Astrocyte (in vitro differentiated cells and primary cell): ENCODE measurements around the gene TLE1. TPM values are rescaled to one million over a fixed set of nuclear protein-coding genes. Genes with fewer than 3 reads are reported as not detected.

Experiments
- DNase-seq: peaks from one replicate; pipeline ENCODE4 v3.0.0-alpha.2; 2010; ENCODE audit warnings: low read depth
- FAIRE-seq: peaks from 2 replicates; lab custom pipeline; 2011; peaks lifted over from hg19 to GRCh38; lab: Jason Lieb, UNC
- H2AFZ ChIP-seq: 2 replicates; pipeline ENCODE4 v1.6.0; 2012; ENCODE audit warnings: low read depth, low read length, inconsistent platforms
- H3K27ac ChIP-seq: 2 replicates; pipeline ENCODE4 v1.5.1; 2011; ENCODE audit warnings: low read depth, low read length, inconsistent platforms
- H3K27me3 ChIP-seq: 2 replicates; pipeline ENCODE4 v1.6.0; 2011; ENCODE audit warnings: low read length, inconsistent platforms; ENCODE audit not compliant: insufficient read depth
- H3K36me3 ChIP-seq: 2 replicates; pipeline ENCODE4 v1.5.1; 2011; ENCODE audit warnings: low read length, inconsistent platforms; ENCODE audit not compliant: insufficient read depth
- H3K4me1 ChIP-seq: 2 replicates; pipeline ENCODE4 v1.5.1; 2011; ENCODE audit warnings: low read length, inconsistent platforms; ENCODE audit not compliant: insufficient read depth
- H3K4me2 ChIP-seq: 2 replicates; pipeline ENCODE4 v1.6.0; 2012; ENCODE audit warnings: low read length, inconsistent platforms
- H3K4me3 ChIP-seq: 2 replicates; pipeline ENCODE4 v1.5.1; 2011; ENCODE audit warnings: low read depth, mild to moderate bottlenecking, low read length, inconsistent platforms; ENCODE audit not compliant: insufficient read depth
- H3K79me2 ChIP-seq: 2 replicates; pipeline ENCODE4 v1.6.0; 2012; ENCODE audit warnings: mild to moderate bottlenecking, low read length, inconsistent platforms; ENCODE audit not compliant: insufficient read depth
- H3K9ac ChIP-seq: 2 replicates; pipeline ENCODE4 v1.6.0; 2012; ENCODE audit warnings: mild to moderate bottlenecking, low read length, inconsistent platforms
- H3K9me3 ChIP-seq: 2 replicates; pipeline ENCODE4 v1.5.1; 2012; ENCODE audit warnings: low read depth, mild to moderate bottlenecking, low read length, inconsistent platforms; ENCODE audit not compliant: insufficient read depth
- H4K20me1 ChIP-seq: 2 replicates; pipeline ENCODE4 v1.6.0; 2012; ENCODE audit warnings: low read length, inconsistent platforms; ENCODE audit not compliant: insufficient read depth
- H3K27ac Mint-ChIP-seq: one replicate; pipeline ENCODE4 v1.8.0; 2021; ENCODE audit warnings: mild to moderate bottlenecking, mixed read lengths; ENCODE audit not compliant: unreplicated experiment
- H3K27me3 Mint-ChIP-seq: one replicate; pipeline ENCODE4 v1.8.0; 2021; ENCODE audit warnings: low read depth, mixed read lengths; ENCODE audit not compliant: unreplicated experiment
- H3K36me3 Mint-ChIP-seq: one replicate; pipeline ENCODE4 v1.8.0; 2021; ENCODE audit warnings: low read depth, mixed read lengths; ENCODE audit not compliant: unreplicated experiment
- H3K4me1 Mint-ChIP-seq: one replicate; pipeline ENCODE4 v1.8.0; 2021; ENCODE audit warnings: low read depth, mixed read lengths; ENCODE audit not compliant: unreplicated experiment
- H3K4me3 Mint-ChIP-seq: one replicate; pipeline ENCODE4 v1.8.0; 2021; ENCODE audit warnings: mild to moderate bottlenecking, moderate library complexity, mixed read lengths; ENCODE audit not compliant: unreplicated experiment
- H3K9me3 Mint-ChIP-seq: one replicate; pipeline ENCODE4 v1.8.0; 2021; ENCODE audit warnings: mild to moderate bottlenecking, mixed read lengths; ENCODE audit not compliant: unreplicated experiment
- EZH2 ChIP-seq: IDR thresholded peaks from 2 replicates; pipeline ENCODE4 v1.6.1; 2012; ENCODE audit warnings: mild to moderate bottlenecking, low read length, inconsistent platforms; ENCODE audit not compliant: insufficient read depth
- total RNA-seq: library from RNA; stranded (reverse); gene quantifications from 2 replicates; pipeline ENCODE4 v1.2.1, GENCODE V29; 2021
- TF ChIP-seq, protein P1 (sequence below): IDR thresholded peaks from 2 replicates; pipeline ENCODE4 v1.5.1; 2011; ENCODE audit warnings: low read depth, mild to moderate bottlenecking, inconsistent platforms, low read length, moderate library complexity; ENCODE audit not compliant: insufficient read depth

TLE1 gene
- total RNA-seq, 1 donor from 2014 or later: 29.6 TPM

DNA sequence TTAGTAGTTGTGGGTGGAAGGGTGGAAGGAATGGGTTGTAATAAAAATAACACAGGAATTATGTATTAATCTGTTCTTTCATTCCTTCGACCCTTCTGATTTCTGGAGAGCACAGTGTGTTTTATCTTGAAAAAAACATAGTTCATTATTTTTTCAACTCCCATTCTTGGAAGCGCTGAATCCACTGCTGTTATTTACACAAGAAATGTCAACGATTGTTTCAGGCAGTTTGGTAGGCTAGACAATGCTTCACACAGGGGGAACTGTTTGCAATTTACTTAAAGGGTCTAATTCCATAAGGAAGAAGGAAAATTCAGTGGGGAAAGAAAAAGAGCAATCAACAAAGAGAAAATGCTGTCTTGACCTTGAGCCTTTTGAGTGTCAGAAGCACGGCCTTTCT, 142.9 kb downstream of the TLE1 start:
- Histone ChIP-seq H3K9me3 (no peaks in the 10 kb centered on the region), H3K27me3 (no peaks in the 10 kb centered on the region), H4K20me1 (no peaks in the 10 kb centered on the region), H3K27ac (no peak overlapping the region), H3K4me3 (no peak overlapping the region), H3K4me2 (no peak overlapping the region), H2AFZ (no peak overlapping the region), H3K4me1 (peaks cover 3% of the 10 kb centered on the region), H3K9ac (no peak overlapping the region), H3K79me2 (no peaks in the 10 kb centered on the region), H3K36me3 (no peaks in the 10 kb centered on the region)
- peaks cover 19% of the 10 kb centered on the region for H3K4me1 Mint-ChIP-seq
- FAIRE-seq (no peak), DNase-seq (no peak)
- H3K4me3 Mint-ChIP-seq: no peak overlapping the region
- no peaks in the 10 kb centered on the region for H3K36me3 Mint-ChIP-seq
- no peaks in the 10 kb centered on the region for H3K9me3 Mint-ChIP-seq
- no peak for TF ChIP-seq EZH2
- TF ChIP-seq, protein P1, sequence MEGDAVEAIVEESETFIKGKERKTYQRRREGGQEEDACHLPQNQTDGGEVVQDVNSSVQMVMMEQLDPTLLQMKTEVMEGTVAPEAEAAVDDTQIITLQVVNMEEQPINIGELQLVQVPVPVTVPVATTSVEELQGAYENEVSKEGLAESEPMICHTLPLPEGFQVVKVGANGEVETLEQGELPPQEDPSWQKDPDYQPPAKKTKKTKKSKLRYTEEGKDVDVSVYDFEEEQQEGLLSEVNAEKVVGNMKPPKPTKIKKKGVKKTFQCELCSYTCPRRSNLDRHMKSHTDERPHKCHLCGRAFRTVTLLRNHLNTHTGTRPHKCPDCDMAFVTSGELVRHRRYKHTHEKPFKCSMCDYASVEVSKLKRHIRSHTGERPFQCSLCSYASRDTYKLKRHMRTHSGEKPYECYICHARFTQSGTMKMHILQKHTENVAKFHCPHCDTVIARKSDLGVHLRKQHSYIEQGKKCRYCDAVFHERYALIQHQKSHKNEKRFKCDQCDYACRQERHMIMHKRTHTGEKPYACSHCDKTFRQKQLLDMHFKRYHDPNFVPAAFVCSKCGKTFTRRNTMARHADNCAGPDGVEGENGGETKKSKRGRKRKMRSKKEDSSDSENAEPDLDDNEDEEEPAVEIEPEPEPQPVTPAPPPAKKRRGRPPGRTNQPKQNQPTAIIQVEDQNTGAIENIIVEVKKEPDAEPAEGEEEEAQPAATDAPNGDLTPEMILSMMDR: no peak
- H3K27ac Mint-ChIP-seq: no peak overlapping the region
- no peaks in the 10 kb centered on the region for H3K27me3 Mint-ChIP-seq

- H3K27ac Mint-ChIP-seq: no peak overlapping the region
- H3K36me3 Mint-ChIP-seq: no peaks in the 10 kb centered on the region
- Histone ChIP-seq H3K4me1 (no peaks in the 10 kb centered on the region), H3K4me3 (no peak overlapping the region), H3K27me3 (no peaks in the 10 kb centered on the region), H3K9me3 (no peaks in the 10 kb centered on the region), H3K27ac (no peak overlapping the region), H3K9ac (no peak overlapping the region), H2AFZ (no peak overlapping the region), H4K20me1 (no peaks in the 10 kb centered on the region), H3K79me2 (no peaks in the 10 kb centered on the region), H3K36me3 (no peaks in the 10 kb centered on the region), H3K4me2 (no peak overlapping the region)
- H3K9me3 Mint-ChIP-seq: no peaks in the 10 kb centered on the region
- peaks cover 14% of the 10 kb centered on the region for H3K4me1 Mint-ChIP-seq
- H3K4me3 Mint-ChIP-seq: no peak overlapping the region
- FAIRE-seq: no peak
- H3K27me3 Mint-ChIP-seq: no peaks in the 10 kb centered on the region
- no peak for TF ChIP-seq EZH2
- TF ChIP-seq, protein P1: no peak
- DNase-seq: no peak
These were observed 145.7 kb downstream of the TLE1 start for GRCh38 chr9:81543695-81544094.

- Mint-ChIP-seq H3K27ac (no peak overlapping the region), H3K36me3 (no peaks in the 10 kb centered on the region), H3K4me3 (no peak overlapping the region), H3K4me1 (peaks cover 13% of the 10 kb centered on the region), H3K27me3 (no peaks in the 10 kb centered on the region), H3K9me3 (no peaks in the 10 kb centered on the region)
- no peak for TF ChIP-seq EZH2
- TF ChIP-seq, protein P1: no peak
- Histone ChIP-seq H3K9ac (no peak overlapping the region), H3K36me3 (no peaks in the 10 kb centered on the region), H3K79me2 (no peaks in the 10 kb centered on the region), H3K4me2 (no peak overlapping the region), H2AFZ (no peak overlapping the region), H3K4me1 (no peaks in the 10 kb centered on the region), H3K9me3 (no peaks in the 10 kb centered on the region), H3K27me3 (no peaks in the 10 kb centered on the region), H4K20me1 (no peaks in the 10 kb centered on the region), H3K27ac (no peak overlapping the region), H3K4me3 (no peak overlapping the region)
- no peak for DNase-seq
- no peak for FAIRE-seq
These were observed 147.0 kb downstream of the TLE1 start for GRCh38 chr9:81542118-81542889.
